ENCODE measurements around the gene HASPIN.

DNA sequence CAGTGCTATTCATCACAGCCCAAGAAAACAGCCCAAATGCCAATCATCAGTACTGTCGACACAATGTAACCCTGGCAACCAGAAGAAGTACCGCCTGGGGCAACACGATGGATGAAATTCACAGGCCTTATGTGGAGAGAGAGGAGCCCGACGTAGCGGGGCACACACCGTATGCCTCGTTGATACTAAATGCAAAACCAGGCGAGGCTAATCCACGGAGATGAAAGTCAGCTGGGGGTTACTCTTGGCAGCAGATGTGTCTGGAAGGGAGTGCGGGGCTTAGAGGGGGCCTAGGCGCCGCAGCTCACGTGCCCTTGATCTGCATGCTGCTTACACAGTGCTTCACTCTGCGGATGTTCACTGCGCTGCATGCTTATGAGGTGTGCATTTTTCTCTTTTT lies 47.4 kb downstream of the HASPIN start:
- TF ChIP-seq, protein P1, sequence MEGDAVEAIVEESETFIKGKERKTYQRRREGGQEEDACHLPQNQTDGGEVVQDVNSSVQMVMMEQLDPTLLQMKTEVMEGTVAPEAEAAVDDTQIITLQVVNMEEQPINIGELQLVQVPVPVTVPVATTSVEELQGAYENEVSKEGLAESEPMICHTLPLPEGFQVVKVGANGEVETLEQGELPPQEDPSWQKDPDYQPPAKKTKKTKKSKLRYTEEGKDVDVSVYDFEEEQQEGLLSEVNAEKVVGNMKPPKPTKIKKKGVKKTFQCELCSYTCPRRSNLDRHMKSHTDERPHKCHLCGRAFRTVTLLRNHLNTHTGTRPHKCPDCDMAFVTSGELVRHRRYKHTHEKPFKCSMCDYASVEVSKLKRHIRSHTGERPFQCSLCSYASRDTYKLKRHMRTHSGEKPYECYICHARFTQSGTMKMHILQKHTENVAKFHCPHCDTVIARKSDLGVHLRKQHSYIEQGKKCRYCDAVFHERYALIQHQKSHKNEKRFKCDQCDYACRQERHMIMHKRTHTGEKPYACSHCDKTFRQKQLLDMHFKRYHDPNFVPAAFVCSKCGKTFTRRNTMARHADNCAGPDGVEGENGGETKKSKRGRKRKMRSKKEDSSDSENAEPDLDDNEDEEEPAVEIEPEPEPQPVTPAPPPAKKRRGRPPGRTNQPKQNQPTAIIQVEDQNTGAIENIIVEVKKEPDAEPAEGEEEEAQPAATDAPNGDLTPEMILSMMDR (IDR thresholded peaks at IDR 0.05; ENCODE audit: low read length), result no peak
- no peak for TF ChIP-seq EZH2 (IDR thresholded peaks at IDR 0.05; ENCODE audit: borderline replicate concordance, low read length)

Measured in OCI-LY1 (cell line).